ENCODE measurements around the gene TMPRSS11E.

The TMPRSS11E gene

DNA sequence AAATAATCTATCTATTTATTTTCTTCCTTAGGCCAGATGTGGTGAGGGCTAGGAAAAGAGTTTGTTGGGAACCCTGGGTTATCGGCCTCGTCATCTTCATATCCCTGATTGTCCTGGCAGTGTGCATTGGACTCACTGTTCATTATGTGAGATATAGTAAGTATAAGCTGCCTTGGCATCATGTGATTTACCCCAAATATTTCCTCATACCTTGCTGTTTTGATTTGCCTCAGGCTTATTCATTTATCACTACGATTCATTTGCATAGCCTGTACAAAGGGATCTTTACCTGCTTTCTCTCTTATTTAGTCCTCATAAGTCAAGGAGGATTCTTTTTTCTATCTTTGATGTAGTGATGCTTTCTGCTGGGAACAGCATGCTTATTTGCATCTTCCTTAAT is 14.5 kb downstream of the TMPRSS11E start:
- H3K9me3 ChIP-seq (ENCODE audit: control insufficient read depth, insufficient read depth, low read length) = no peaks in the 10 kb centered on the region
- DNase-seq (ENCODE audit: low read depth, low spot score) = no peak
- no peaks in the 10 kb centered on the region for H3K36me3 ChIP-seq (ENCODE audit: control insufficient read depth, insufficient read depth, low read length)
- H3K27me3 ChIP-seq (ENCODE audit: control insufficient read depth, insufficient read depth, low read length) = no peaks in the 10 kb centered on the region
- no CpG with 5 or more reads among the region's 3 CpGs for WGBS (ENCODE audit: insufficient coverage, insufficient read length)
- H3K27ac ChIP-seq (ENCODE audit: low read length) = no peak overlapping the region
- H3K4me3 ChIP-seq (ENCODE audit: low read length) = no peak overlapping the region
- no peaks in the 10 kb centered on the region for H3K4me1 ChIP-seq (ENCODE audit: control insufficient read depth, insufficient read depth, low read length)

DNA sequence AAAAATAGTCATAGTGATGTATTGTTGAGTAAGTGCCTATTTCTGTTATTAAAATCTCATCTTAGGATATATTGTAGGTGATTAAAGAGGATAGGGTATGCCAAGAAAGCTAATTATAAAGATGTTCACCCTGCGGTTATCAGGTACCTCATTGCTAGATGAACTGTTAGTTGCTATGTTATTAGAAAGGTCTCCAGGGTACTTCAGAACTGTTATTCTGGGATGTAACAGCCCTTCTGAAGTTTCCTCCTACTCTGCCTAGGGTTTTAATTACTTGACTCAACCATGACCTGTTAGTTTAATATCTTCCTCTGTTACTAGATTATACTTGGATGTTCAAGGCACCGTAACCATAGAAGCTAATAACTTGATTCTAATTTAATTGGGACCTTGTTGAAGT is 15.4 kb downstream of the TMPRSS11E start:
- Histone ChIP-seq H3K27me3 (ENCODE audit: control insufficient read depth, insufficient read depth, low read length) (no peaks in the 10 kb centered on the region), H3K9me3 (ENCODE audit: control insufficient read depth, insufficient read depth, low read length) (no peaks in the 10 kb centered on the region), H3K36me3 (ENCODE audit: control insufficient read depth, insufficient read depth, low read length) (no peaks in the 10 kb centered on the region), H3K4me1 (ENCODE audit: control insufficient read depth, insufficient read depth, low read length) (no peaks in the 10 kb centered on the region), H3K4me3 (ENCODE audit: low read length) (no peak overlapping the region), H3K27ac (ENCODE audit: low read length) (no peak overlapping the region)
- DNase-seq (ENCODE audit: low read depth, low spot score) = no peak
- WGBS (ENCODE audit: insufficient coverage, insufficient read length) = no CpG with 5 or more reads among the region's 2 CpGs

DNA sequence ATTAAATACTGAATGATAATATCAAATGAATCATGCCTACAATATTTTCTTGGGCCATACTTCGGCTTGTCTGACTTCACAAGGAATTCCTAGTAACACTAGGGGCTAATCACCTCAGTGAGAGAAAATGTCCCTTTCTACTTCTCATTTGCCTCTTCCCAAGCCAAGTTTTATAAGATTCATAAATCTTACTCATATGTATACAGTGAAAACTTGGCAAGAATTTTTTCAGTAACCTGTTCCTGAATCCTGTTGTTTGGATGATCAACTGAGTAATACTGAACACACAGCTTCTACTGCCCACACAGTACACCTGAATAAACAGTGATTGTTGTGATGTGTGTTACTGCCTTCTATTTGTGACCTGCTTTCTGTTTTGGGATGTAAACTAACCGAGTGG is 16.5 kb downstream of the TMPRSS11E start:
- Histone ChIP-seq H3K27ac (ENCODE audit: low read length) (no peak overlapping the region), H3K4me1 (ENCODE audit: control insufficient read depth, insufficient read depth, low read length) (no peaks in the 10 kb centered on the region)
- WGBS (ENCODE audit: insufficient coverage, insufficient read length) = no CpG with 5 or more reads among the region's 2 CpGs

DNA sequence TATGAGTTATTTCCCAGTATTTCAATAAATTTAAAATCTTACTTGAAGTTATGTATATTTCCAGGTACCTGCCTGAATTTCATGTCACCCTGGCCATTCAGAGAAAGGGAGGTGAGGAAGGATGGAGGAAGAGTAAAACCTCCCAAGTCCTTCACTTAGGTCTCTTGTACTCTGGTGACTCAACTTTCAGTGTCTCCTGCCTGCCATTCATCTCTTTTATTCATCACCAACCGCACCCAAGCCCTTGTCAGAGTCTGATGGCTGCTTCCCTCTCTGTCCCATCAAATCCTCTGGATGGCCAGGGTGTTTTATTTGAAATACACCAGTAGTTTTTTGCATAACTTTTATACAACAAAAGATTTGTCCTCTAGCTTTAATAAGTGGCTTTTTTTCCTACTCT is 17.8 kb downstream of the TMPRSS11E start:
- Histone ChIP-seq H3K9me3 (ENCODE audit: control insufficient read depth, insufficient read depth, low read length) (no peaks in the 10 kb centered on the region), H3K27ac (ENCODE audit: low read length) (no peak overlapping the region), H3K36me3 (ENCODE audit: control insufficient read depth, insufficient read depth, low read length) (no peaks in the 10 kb centered on the region), H3K27me3 (ENCODE audit: control insufficient read depth, insufficient read depth, low read length) (no peaks in the 10 kb centered on the region), H3K4me3 (ENCODE audit: low read length) (no peak overlapping the region), H3K4me1 (ENCODE audit: control insufficient read depth, insufficient read depth, low read length) (no peaks in the 10 kb centered on the region)
- no CpG with 5 or more reads among the region's 1 CpG for WGBS (ENCODE audit: insufficient coverage, insufficient read length)
- no peak for DNase-seq (ENCODE audit: low read depth, low spot score)

More for the DNA sequence above, 16.5 kb downstream of the TMPRSS11E start:
- DNase-seq (ENCODE audit: low read depth, low spot score) = no peak
- H3K27me3 ChIP-seq (ENCODE audit: control insufficient read depth, insufficient read depth, low read length) = no peaks in the 10 kb centered on the region
- H3K36me3 ChIP-seq (ENCODE audit: control insufficient read depth, insufficient read depth, low read length) = no peaks in the 10 kb centered on the region
- no peaks in the 10 kb centered on the region for H3K9me3 ChIP-seq (ENCODE audit: control insufficient read depth, insufficient read depth, low read length)
- no peak overlapping the region for H3K4me3 ChIP-seq (ENCODE audit: low read length)

DNA sequence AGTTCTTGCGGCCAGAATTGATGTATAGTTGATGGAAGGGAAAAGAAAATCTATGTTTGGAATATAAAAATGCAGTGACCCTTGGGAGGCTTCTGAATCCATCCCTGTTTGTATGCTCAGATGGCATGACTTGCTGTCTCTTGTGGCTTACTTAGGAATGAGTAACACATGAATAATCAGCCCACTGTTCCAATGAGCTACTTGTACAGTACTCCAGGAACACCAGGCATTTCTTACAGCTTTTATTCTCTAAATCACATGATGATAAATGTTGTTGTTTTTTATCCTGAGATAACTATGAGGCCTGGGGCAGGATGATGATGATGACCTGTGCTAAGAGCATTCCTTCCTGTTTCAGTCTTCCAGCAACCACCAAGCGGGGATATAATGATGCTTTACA is 18.9 kb downstream of the TMPRSS11E start:
- no peaks in the 10 kb centered on the region for H3K9me3 ChIP-seq (ENCODE audit: control insufficient read depth, insufficient read depth, low read length)
- no CpG with 5 or more reads among the region's 2 CpGs for WGBS (ENCODE audit: insufficient coverage, insufficient read length)
- H3K36me3 ChIP-seq (ENCODE audit: control insufficient read depth, insufficient read depth, low read length) = no peaks in the 10 kb centered on the region
- H3K27ac ChIP-seq (ENCODE audit: low read length) = no peak overlapping the region
- no peak overlapping the region for H3K4me3 ChIP-seq (ENCODE audit: low read length)
- no peaks in the 10 kb centered on the region for H3K4me1 ChIP-seq (ENCODE audit: control insufficient read depth, insufficient read depth, low read length)
- no peak for DNase-seq (ENCODE audit: low read depth, low spot score)
- H3K27me3 ChIP-seq (ENCODE audit: control insufficient read depth, insufficient read depth, low read length) = no peaks in the 10 kb centered on the region

DNA sequence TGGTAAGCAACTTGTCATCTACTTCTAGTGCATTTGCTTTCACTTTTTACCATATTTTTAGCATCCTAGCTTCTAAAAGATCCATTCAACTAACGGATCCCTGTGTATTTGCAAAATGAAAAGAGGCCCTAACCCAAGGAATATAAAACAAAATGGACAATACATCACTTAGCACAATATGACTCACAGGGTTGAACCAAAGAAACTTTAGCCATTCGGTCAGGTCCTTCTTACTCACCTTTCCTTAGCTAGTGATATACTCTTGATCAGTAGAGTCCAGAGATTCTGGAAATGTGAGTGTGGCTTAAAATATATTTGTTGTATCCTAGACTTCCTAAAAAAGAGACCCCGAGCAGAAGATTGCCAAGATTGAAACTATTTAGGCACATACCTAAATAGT is 19.5 kb downstream of the TMPRSS11E start:
- Histone ChIP-seq H3K4me3 (ENCODE audit: low read length) (no peak overlapping the region), H3K4me1 (ENCODE audit: control insufficient read depth, insufficient read depth, low read length) (no peaks in the 10 kb centered on the region), H3K36me3 (ENCODE audit: control insufficient read depth, insufficient read depth, low read length) (no peaks in the 10 kb centered on the region), H3K27ac (ENCODE audit: low read length) (no peak overlapping the region), H3K9me3 (ENCODE audit: control insufficient read depth, insufficient read depth, low read length) (no peaks in the 10 kb centered on the region), H3K27me3 (ENCODE audit: control insufficient read depth, insufficient read depth, low read length) (no peaks in the 10 kb centered on the region)
- DNase-seq (ENCODE audit: low read depth, low spot score) = no peak
- WGBS (ENCODE audit: insufficient coverage, insufficient read length) = no CpG with 5 or more reads among the region's 3 CpGs

DNA sequence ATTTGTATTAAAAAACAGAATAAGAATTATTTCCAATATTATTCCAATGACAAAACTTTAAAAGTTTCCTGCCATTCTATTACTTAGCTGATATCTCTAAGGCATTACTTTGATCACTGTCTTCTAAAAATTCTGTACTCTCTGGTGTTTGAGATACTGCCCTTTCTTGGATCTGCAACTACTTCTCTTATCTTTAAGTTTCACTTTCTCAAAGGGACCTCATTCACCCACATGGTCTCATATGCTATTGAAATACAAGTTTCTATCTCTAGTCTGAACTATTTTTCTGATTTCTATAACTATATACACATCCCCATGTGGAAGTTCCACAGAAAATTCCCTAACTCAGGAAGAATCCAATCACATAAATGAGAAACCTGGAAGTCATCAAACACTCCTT is 22.2 kb downstream of the TMPRSS11E start:
- Histone ChIP-seq H3K4me1 (ENCODE audit: control insufficient read depth, insufficient read depth, low read length) (no peaks in the 10 kb centered on the region), H3K27ac (ENCODE audit: low read length) (no peak overlapping the region), H3K27me3 (ENCODE audit: control insufficient read depth, insufficient read depth, low read length) (no peaks in the 10 kb centered on the region), H3K9me3 (ENCODE audit: control insufficient read depth, insufficient read depth, low read length) (no peaks in the 10 kb centered on the region), H3K4me3 (ENCODE audit: low read length) (no peak overlapping the region), H3K36me3 (ENCODE audit: control insufficient read depth, insufficient read depth, low read length) (no peaks in the 10 kb centered on the region)
- DNase-seq (ENCODE audit: low read depth, low spot score) = no peak

DNA sequence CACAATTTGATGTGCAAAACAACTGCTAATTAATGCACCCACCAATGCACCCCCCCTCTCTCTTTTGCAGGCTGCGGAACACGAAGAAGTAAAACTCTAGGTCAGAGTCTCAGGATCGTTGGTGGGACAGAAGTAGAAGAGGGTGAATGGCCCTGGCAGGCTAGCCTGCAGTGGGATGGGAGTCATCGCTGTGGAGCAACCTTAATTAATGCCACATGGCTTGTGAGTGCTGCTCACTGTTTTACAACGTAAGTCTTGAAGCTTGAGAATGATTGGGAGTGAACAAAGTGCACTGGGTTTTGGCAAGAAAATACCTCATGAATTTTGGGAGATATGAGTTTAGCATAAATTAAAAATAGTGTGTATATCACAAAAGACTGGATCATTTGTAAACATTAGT is 28.9 kb downstream of the TMPRSS11E start:
- no peak for DNase-seq (ENCODE audit: low read depth, low spot score)
- Histone ChIP-seq H3K4me3 (ENCODE audit: low read length) (no peak overlapping the region), H3K9me3 (ENCODE audit: control insufficient read depth, insufficient read depth, low read length) (no peaks in the 10 kb centered on the region), H3K27me3 (ENCODE audit: control insufficient read depth, insufficient read depth, low read length) (no peaks in the 10 kb centered on the region), H3K27ac (ENCODE audit: low read length) (no peak overlapping the region), H3K36me3 (ENCODE audit: control insufficient read depth, insufficient read depth, low read length) (no peaks in the 10 kb centered on the region), H3K4me1 (ENCODE audit: control insufficient read depth, insufficient read depth, low read length) (no peaks in the 10 kb centered on the region)
- no CpG with 5 or more reads among the region's 5 CpGs for WGBS (ENCODE audit: insufficient coverage, insufficient read length)

DNA sequence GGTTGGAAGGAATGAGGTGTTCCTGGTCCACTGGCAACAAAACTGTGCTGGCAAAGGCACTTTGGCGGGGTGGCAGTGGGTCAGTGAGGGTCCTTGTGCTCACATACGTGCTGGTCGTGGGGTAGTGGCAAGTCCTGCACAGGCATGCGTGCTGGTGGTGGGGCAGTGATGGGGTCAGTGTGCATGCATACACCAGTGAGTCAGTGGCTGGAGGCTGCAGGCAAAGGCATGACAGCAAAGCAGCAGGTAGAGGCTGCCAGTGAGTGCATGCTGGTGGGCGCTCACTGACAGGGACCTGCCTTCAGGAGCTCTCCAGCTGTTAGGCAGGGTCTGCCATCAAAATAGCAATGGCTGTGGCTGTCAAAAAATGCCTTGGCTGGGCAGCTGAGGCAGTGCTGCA is 42.1 kb downstream of the TMPRSS11E start:
- Histone ChIP-seq H3K4me1 (ENCODE audit: control insufficient read depth, insufficient read depth, low read length) (no peaks in the 10 kb centered on the region), H3K27ac (ENCODE audit: low read length) (no peak overlapping the region), H3K9me3 (ENCODE audit: control insufficient read depth, insufficient read depth, low read length) (no peaks in the 10 kb centered on the region), H3K36me3 (ENCODE audit: control insufficient read depth, insufficient read depth, low read length) (peaks cover 2% of the 10 kb centered on the region; the same call in 1 of the 2 replicates), H3K27me3 (ENCODE audit: control insufficient read depth, insufficient read depth, low read length) (no peaks in the 10 kb centered on the region), H3K4me3 (ENCODE audit: low read length) (no peak overlapping the region; the same call in 1 of the 2 replicates)
- no peak for DNase-seq (ENCODE audit: low read depth, low spot score)
- WGBS (ENCODE audit: insufficient coverage, insufficient read length) = no CpG with 5 or more reads among the region's 5 CpGs

DNA sequence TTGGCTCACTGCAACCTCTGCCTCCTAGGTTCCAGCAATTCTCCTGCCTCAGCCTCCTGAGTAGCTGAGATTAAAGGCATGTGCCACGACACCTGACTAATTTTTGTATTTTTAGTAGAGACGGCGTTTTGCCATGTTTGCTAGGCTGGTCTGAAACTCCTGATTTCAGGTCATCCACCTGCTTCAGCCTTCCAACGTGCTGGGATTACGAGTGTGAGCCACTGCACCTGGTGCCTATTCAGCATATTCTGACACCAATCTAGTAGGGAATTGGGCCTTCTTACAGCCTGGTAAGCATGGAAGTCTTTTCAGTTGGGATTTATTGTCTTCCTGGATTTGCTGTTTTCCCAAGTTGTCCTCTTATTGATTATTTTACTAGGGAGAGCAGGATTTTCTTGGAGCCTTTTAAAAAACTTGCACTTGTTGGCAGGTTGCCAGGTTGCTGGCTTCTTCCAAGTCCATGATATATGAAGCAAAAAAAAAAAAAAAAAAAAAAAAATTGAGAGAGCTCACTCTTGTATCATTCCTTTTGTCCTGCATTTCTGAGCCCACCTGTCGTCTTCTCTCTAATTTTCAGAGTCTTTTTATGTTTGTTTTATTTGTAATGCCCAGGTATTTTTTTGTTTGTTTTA is 43.7 kb downstream of the TMPRSS11E start:
- Histone ChIP-seq H3K27me3 (ENCODE audit: control insufficient read depth, insufficient read depth, low read length) (no peaks in the 10 kb centered on the region), H3K9me3 (ENCODE audit: control insufficient read depth, insufficient read depth, low read length) (no peaks in the 10 kb centered on the region), H3K27ac (ENCODE audit: low read length) (no peak overlapping the region), H3K4me1 (ENCODE audit: control insufficient read depth, insufficient read depth, low read length) (no peaks in the 10 kb centered on the region), H3K36me3 (ENCODE audit: control insufficient read depth, insufficient read depth, low read length) (peaks cover 2% of the 10 kb centered on the region; the same call in 1 of the 2 replicates), H3K4me3 (ENCODE audit: low read length) (no peak overlapping the region)
- no CpG with 5 or more reads among the region's 6 CpGs for WGBS (ENCODE audit: insufficient coverage, insufficient read length)
- no peak for DNase-seq (ENCODE audit: low read depth, low spot score)

DNA sequence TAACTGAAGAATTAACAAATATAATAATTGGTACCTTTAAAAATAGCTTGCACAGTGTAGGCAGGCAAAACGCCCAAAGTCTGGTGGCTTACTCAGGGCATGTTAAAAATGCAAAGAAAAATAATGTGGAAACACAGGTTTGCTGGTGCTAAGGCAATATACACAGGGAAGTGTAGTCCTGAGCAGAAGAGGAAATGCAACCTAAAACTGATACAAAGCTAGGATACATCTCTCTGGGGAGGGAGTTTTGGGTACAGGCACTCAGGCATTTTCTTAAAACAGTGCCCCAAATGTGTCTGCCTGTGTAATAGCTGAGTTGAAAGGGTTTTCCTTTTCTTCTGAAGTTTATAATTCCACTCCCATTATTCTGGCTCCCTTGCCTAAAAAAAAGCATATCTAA is 47.4 kb downstream of the TMPRSS11E start:
- no CpG with 5 or more reads among the region's 1 CpG for WGBS (ENCODE audit: insufficient coverage, insufficient read length)
- Histone ChIP-seq H3K9me3 (ENCODE audit: control insufficient read depth, insufficient read depth, low read length) (no peaks in the 10 kb centered on the region), H3K36me3 (ENCODE audit: control insufficient read depth, insufficient read depth, low read length) (no peaks in the 10 kb centered on the region; the same call in 1 of the 2 replicates), H3K27ac (ENCODE audit: low read length) (no peak overlapping the region), H3K4me1 (ENCODE audit: control insufficient read depth, insufficient read depth, low read length) (no peaks in the 10 kb centered on the region), H3K27me3 (ENCODE audit: control insufficient read depth, insufficient read depth, low read length) (no peaks in the 10 kb centered on the region), H3K4me3 (ENCODE audit: low read length) (no peak overlapping the region)
- no peak for DNase-seq (ENCODE audit: low read depth, low spot score)

All from iPS DF 6.9 (cell line).